ENCODE measurements around the gene IZUMO4. TPM values are rescaled to one million over a fixed set of nuclear protein-coding genes. Genes with fewer than 3 reads are reported as not detected.

The IZUMO4 gene
- total RNA-seq, 4 donors from 2014 or later, result 0.25 to 8.8 (median 4.3) TPM

DNA sequence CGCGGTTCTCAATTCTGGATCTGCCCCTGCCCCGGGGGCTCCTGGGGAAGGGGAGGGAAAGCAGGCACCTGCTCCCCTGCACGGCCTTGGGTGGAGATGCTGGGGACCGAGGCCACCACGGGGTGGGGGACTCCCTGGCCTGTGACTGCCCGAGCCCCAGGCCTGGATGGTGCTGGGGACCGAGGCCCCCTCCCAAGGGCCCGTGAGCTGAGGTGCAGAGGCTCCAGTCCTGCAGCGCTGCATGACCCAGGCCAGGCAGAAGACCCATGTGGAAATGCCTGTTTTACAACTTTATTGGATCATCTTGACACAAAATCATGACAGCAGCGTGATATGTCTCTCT lies 4.0 kb downstream of the IZUMO4 start:
- WGBS, 2 donors, result 82 to 87% methylated on average over 10 of the region's 11 CpGs
- intact Hi-C loops (cut with DNase I; ENCODE audit: low total_unique reads), result no loop called here
- no peak overlapping the region for H3K4me3 ChIP-seq (ENCODE audit: low read depth, poor library complexity, severe bottlenecking)
- TF ChIP-seq, protein P1, sequence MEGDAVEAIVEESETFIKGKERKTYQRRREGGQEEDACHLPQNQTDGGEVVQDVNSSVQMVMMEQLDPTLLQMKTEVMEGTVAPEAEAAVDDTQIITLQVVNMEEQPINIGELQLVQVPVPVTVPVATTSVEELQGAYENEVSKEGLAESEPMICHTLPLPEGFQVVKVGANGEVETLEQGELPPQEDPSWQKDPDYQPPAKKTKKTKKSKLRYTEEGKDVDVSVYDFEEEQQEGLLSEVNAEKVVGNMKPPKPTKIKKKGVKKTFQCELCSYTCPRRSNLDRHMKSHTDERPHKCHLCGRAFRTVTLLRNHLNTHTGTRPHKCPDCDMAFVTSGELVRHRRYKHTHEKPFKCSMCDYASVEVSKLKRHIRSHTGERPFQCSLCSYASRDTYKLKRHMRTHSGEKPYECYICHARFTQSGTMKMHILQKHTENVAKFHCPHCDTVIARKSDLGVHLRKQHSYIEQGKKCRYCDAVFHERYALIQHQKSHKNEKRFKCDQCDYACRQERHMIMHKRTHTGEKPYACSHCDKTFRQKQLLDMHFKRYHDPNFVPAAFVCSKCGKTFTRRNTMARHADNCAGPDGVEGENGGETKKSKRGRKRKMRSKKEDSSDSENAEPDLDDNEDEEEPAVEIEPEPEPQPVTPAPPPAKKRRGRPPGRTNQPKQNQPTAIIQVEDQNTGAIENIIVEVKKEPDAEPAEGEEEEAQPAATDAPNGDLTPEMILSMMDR (IDR thresholded peaks at IDR 0.05), result no peak
- no peak for TF ChIP-seq POLR2A (IDR thresholded peaks at IDR 0.05)
- no peak for DNase-seq (ENCODE audit: low spot score in 2 of 2)

DNA sequence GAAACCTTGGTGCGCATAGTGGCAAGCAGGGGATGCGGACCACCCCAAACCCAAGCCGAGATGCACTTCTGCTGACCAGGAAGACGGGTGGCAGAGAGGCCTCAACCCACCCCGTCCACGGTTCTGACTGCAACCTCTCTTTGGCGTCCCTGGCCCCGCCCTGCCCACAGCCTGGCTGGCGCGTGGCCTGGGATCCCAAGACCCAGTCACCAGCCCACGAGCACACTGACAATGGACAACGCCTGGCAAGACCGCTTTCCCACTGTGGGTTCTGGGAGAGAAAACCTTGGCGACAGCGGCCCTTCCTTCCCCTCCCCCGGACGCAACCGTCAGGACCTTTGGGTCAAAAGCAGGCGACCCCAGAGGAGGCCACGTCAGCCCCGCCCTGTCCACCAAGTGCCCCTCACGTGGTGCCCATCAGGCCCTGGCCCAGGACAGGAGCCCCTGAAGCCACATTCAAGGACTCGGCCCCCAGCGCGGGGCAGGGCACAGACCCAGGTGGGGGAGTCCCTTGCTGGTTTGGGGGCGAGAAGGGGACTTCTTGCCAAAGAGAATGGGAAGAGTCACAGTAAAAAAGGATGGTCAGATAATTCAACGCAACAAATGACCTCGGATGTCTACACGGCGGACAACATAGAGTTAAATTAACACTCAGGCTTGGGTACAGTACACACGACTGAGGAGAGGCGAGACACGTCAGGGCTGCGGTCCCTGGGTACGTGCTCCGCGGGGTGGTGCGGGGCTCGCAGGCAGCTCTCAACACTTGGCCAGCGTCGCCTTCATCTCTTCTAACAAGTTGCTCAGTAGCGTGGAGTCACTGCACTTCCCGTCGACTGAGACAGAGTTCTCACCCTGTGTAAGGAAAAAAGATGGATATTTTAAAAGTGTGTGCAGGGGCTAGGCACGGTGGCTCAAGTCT lies 5.0 kb downstream of the IZUMO4 start:
- WGBS, 2 donors, result 83 to 91% methylated on average over 45 of the region's 45 CpGs
- no peak overlapping the region for H3K4me3 ChIP-seq (ENCODE audit: low read depth, poor library complexity, severe bottlenecking)
- TF ChIP-seq, protein P1 (IDR thresholded peaks at IDR 0.05), result no peak
- no peak for TF ChIP-seq POLR2A (IDR thresholded peaks at IDR 0.05)
- no peak for DNase-seq (ENCODE audit: low spot score in 2 of 2)
- intact Hi-C loops (cut with DNase I; ENCODE audit: low total_unique reads), result no loop called here

DNA sequence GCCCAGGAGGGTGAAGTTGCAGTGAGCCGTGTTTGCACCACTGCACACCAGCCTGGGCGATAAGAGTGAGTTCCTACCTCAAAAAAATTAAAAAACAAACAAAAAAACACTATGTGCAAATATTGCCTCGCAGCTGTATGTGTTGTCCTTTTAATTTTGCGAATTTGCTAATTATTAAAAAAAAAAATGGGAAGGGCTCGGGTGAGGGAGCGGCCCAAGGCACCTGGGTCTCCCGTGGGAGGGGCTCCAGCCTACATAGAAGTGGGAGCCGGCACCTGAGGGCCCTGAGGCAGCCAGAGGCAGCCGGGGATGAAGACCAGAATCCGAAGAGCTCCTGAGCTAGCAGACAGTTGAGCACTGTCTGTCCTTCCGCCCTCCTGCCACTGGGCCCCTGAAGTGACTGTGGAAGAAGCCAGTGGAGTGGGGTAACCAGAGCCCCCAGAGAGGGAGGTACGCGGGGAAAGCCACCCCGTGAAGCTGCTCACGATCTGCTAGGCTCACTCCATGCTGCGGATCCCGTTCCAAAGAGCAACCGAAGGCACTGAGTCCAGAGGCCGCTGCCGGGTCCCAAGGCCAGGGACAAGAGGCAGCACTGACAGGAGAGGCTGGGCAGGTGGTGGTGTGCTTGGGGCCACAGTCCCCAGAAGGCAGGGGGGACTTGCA lies 6.5 kb downstream of the IZUMO4 start:
- DNase-seq (ENCODE audit: low spot score in 2 of 2), result no peak
- no peak for TF ChIP-seq POLR2A (IDR thresholded peaks at IDR 0.05)
- TF ChIP-seq, protein P1 (IDR thresholded peaks at IDR 0.05), result no peak
- H3K4me3 ChIP-seq (ENCODE audit: low read depth, poor library complexity, severe bottlenecking), result no peak overlapping the region
- intact Hi-C loops (cut with DNase I; ENCODE audit: low total_unique reads), result no loop called here
- WGBS, 2 donors, result 82 to 86% methylated on average over 20 of the region's 20 CpGs

DNA sequence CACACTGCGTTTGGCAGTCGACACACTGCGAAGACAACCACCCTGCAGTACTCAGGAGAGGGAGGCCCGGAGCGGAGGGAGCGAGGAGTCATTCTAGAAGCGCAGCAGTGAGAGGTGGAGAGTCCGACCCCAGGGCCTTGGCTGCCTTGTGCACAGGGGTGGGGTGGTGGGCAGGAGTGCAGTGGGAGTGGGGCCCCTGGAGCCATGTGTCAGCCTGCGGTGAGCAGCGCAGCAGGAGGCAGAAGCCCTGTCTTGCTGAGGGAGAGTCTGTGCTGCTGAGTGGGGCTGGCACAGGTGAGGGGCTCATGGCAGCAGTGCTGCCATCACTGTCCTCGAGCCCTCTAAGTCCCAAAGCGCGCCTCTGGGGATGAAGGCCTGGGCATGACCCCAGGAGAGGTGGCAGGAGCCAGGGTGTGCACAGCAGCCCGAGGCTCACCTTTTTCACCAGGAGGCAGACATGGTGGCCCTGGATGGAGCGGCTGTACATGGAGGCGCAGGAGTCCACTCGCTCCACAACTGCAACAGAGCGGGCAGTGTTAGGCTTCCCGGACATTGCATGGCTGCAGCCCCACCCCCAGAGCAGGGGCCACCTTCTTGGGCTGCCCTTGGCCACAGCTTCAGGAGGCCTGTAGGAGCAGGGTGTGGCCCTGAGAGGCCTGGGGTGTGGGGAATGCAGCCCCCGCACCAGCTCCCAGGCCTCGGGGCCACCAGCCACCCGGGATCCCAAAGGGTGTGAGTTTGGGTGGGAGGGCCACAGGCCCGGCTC lies 11.7 kb downstream of the IZUMO4 start:
- DNase-seq (ENCODE audit: low spot score in 2 of 2), result no peak
- WGBS, 2 donors, result 89 to 95% methylated on average over 19 to 22 of the region's 23 CpGs
- intact Hi-C loops (cut with DNase I; ENCODE audit: low total_unique reads), result no loop called here
- TF ChIP-seq, protein P1 (IDR thresholded peaks at IDR 0.05), result no peak
- no peak for TF ChIP-seq POLR2A (IDR thresholded peaks at IDR 0.05)
- no peak overlapping the region for H3K4me3 ChIP-seq (ENCODE audit: low read depth, poor library complexity, severe bottlenecking)

DNA sequence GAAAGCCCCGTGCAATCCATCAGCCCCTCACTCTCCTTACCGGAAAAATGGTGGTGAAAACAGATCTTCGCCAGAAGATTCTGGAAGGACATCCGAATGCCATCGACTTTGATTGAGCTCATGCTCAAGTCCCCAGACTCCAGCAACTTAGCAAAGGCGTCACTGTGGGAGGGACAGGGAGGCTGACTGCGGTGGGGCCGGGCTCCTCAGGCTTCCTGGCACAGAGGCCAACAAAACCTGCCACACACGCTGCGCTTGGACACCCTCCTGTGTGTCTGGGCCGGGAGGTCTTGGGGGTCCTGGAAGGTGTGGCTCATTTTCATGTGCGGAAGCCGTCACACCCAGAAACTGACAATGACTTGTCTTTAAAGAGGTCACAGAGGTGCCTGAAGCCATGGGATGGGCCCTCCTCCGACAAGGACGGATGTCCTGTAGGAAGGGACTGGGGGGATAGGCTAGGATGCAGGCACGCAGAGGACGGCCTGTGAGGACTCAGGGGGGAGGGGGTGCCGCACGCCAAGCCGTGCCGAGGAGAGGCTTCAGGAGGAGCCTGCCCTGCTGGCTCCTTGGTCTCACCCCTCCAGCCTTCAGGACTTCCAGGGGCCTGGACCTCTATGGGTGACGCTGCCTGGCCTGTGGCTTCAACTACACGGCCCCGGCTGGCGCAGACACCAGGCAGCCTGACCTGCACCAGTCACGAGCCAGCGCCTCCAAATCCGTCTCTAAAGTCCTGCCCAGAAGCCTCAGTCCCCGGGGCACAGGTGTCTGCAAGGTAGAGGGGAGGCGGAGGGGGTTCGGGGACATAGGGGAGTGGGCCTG lies 12.5 kb downstream of the IZUMO4 start:
- H3K4me3 ChIP-seq (ENCODE audit: low read depth, poor library complexity, severe bottlenecking), result no peak overlapping the region
- no peak for TF ChIP-seq POLR2A (IDR thresholded peaks at IDR 0.05)
- TF ChIP-seq, protein P1 (IDR thresholded peaks at IDR 0.05), result no peak
- intact Hi-C loops (cut with DNase I; ENCODE audit: low total_unique reads), result no loop called here
- 86 to 91% methylated on average over 29 to 30 of the region's 31 CpGs for WGBS, 2 donors
- no peak for DNase-seq (ENCODE audit: low spot score in 2 of 2)
